H9 (cell line): ENCODE data around the gene SLC38A5. TPM values are rescaled to one million over a fixed set of nuclear protein-coding genes. Genes with fewer than 3 reads are reported as not detected.
A peak's percentile ranks its signal among the peaks of the same experiment; 100 is the strongest.

ENCODE experiments used
- DNase-seq: peaks from one replicate; pipeline ENCODE4 v3.0.0-alpha.2; 2017
- H2AFZ ChIP-seq: one replicate; pipeline ENCODE4 v1.6.1; 2013; ENCODE audit warnings: mild to moderate bottlenecking, low read length, control low read depth, moderate library complexity
- H2AK5ac ChIP-seq: 2 replicates; pipeline ENCODE4 v1.6.1; 2013; ENCODE audit warnings: low read length, control low read depth, mixed read lengths; ENCODE audit not compliant: insufficient read length
- H2BK120ac ChIP-seq: one replicate; pipeline ENCODE4 v1.6.1; 2013; ENCODE audit warnings: low read depth, mild to moderate bottlenecking, low read length, control low read depth, inconsistent platforms; ENCODE audit not compliant: poor library complexity, severe bottlenecking
- H2BK12ac ChIP-seq: 2 replicates; pipeline ENCODE4 v1.6.1; 2013; ENCODE audit warnings: low read length, control low read depth, mixed read lengths, low read depth; ENCODE audit not compliant: insufficient read length
- H2BK15ac ChIP-seq: 2 replicates; pipeline ENCODE4 v1.6.1; 2013; ENCODE audit warnings: low read depth, low read length, control low read depth
- H2BK20ac ChIP-seq: one replicate; pipeline ENCODE4 v1.6.1; 2013; ENCODE audit warnings: low read depth, mild to moderate bottlenecking, low read length, control low read depth, inconsistent platforms; ENCODE audit not compliant: poor library complexity, severe bottlenecking
- H2BK5ac ChIP-seq: 2 replicates; pipeline ENCODE4 v1.6.1; 2013; ENCODE audit warnings: low read length, control low read depth, mixed read lengths; ENCODE audit not compliant: insufficient read length
- H3K14ac ChIP-seq: 2 replicates; pipeline ENCODE4 v1.6.1; 2013; ENCODE audit warnings: low read length, control low read depth; ENCODE audit not compliant: insufficient read depth
- H3K18ac ChIP-seq: 2 replicates; pipeline ENCODE4 v1.6.1; 2013; ENCODE audit warnings: low read depth, mild to moderate bottlenecking, mixed read lengths, low read length, control low read depth; ENCODE audit not compliant: insufficient read length
- H3K23ac ChIP-seq: 2 replicates; pipeline ENCODE4 v1.6.1; 2013; ENCODE audit warnings: low read length, control low read depth, mixed read lengths, low read depth; ENCODE audit not compliant: insufficient read length
- H3K23me2 ChIP-seq: 2 replicates; pipeline ENCODE4 v1.6.1; 2013; ENCODE audit warnings: low read depth, mild to moderate bottlenecking, mixed read lengths, low read length, control low read depth; ENCODE audit not compliant: insufficient read length, poor library complexity, severe bottlenecking
- H3K27ac ChIP-seq: 2 replicates; pipeline ENCODE4 v1.5.1; 2013; ENCODE audit warnings: low read length, control low read depth, mixed read lengths, low read depth; ENCODE audit not compliant: insufficient read length
- H3K27me3 ChIP-seq: 2 replicates; pipeline ENCODE4 v1.6.1; 2013; ENCODE audit warnings: low read length, control low read depth, inconsistent platforms; ENCODE audit not compliant: insufficient read depth
- H3K4ac ChIP-seq: 2 replicates; pipeline ENCODE4 v1.6.1; 2013; ENCODE audit warnings: low read depth, mild to moderate bottlenecking, control low read depth, inconsistent platforms, low read length, moderate library complexity
- H3K4me1 ChIP-seq: 2 replicates; pipeline ENCODE4 v1.6.1; 2013; ENCODE audit warnings: low read length, control low read depth, inconsistent platforms; ENCODE audit not compliant: insufficient read depth
- H3K4me2 ChIP-seq: 2 replicates; pipeline ENCODE4 v1.6.1; 2013; ENCODE audit warnings: low read length, control low read depth, mixed read lengths; ENCODE audit not compliant: insufficient read length, insufficient read depth
- H3K56ac ChIP-seq: 2 replicates; pipeline ENCODE4 v1.6.1; 2013; ENCODE audit warnings: low read depth, mild to moderate bottlenecking, mixed read lengths, low read length, control low read depth; ENCODE audit not compliant: insufficient read length
- H3K79me1 ChIP-seq: 2 replicates; pipeline ENCODE4 v1.6.1; 2013; ENCODE audit warnings: low read depth, mild to moderate bottlenecking, moderate library complexity, low read length, control low read depth, inconsistent platforms; ENCODE audit not compliant: insufficient read depth, poor library complexity, severe bottlenecking
- H3K79me2 ChIP-seq: 2 replicates; pipeline ENCODE4 v1.6.1; 2013; ENCODE audit warnings: low read length, control low read depth, inconsistent platforms; ENCODE audit not compliant: insufficient read depth
- H3K9ac ChIP-seq: 2 replicates; pipeline ENCODE4 v1.6.1; 2013; ENCODE audit warnings: low read length, control low read depth, mixed read lengths; ENCODE audit not compliant: insufficient read length; ENCODE audit errors: extremely low read depth
- H3K9me3 ChIP-seq: one replicate; pipeline ENCODE4 v1.6.1; 2013; ENCODE audit warnings: low read depth, low read length, inconsistent platforms; ENCODE audit not compliant: control insufficient read depth
- H3T11ph ChIP-seq: one replicate; pipeline ENCODE4 v1.6.1; 2013; ENCODE audit warnings: mild to moderate bottlenecking, low read length, control low read depth, inconsistent platforms
- H4K20me1 ChIP-seq: one replicate; pipeline ENCODE4 v1.6.1; 2013; ENCODE audit not compliant: control insufficient read depth, insufficient read length, insufficient read depth
- H4K5ac ChIP-seq: 2 replicates; pipeline ENCODE4 v1.6.1; 2013; ENCODE audit warnings: low read depth, mild to moderate bottlenecking, mixed read lengths, low read length, control low read depth; ENCODE audit not compliant: insufficient read length
- H4K8ac ChIP-seq: replicated peaks from 2 replicates; pipeline ENCODE4 v1.6.1; 2013; ENCODE audit warnings: low read length, control low read depth, mixed read lengths, low read depth; ENCODE audit not compliant: insufficient read length
- H4K91ac ChIP-seq: 2 replicates; pipeline ENCODE4 v1.6.1; 2013; ENCODE audit warnings: low read depth, mild to moderate bottlenecking, moderate library complexity, mixed read lengths, low read length, control low read depth; ENCODE audit not compliant: insufficient read length
- H3K27ac Mint-ChIP-seq, 3 experiments: 2 replicates in 2 of 3; 3 replicates in 1 of 3; pipeline ENCODE4 v1.8.0; 2020 to 2021; ENCODE audit warnings: mixed read lengths in 3 of 3, mild to moderate bottlenecking in 1 of 3, moderate library complexity in 1 of 3
- H3K27me3 Mint-ChIP-seq: 2 replicates; pipeline ENCODE4 v1.8.0; 2021; ENCODE audit warnings: low read depth, mild to moderate bottlenecking, moderate library complexity, mixed read lengths
- H3K36me3 Mint-ChIP-seq, 3 experiments: 2 replicates in 2 of 3; 3 replicates in 1 of 3; pipeline ENCODE4 v1.8.0; 2020 to 2021; ENCODE audit warnings: low read depth in 3 of 3, mixed read lengths in 3 of 3; ENCODE audit not compliant: insufficient read depth in 1 of 3
- H3K4me1 Mint-ChIP-seq, 2 experiments: 2 replicates each; pipeline ENCODE4 v1.8.0; 2020; ENCODE audit warnings: mixed read lengths in 2 of 2
- H3K4me3 Mint-ChIP-seq, 2 experiments: 2 replicates in 1 of 2; 3 replicates in 1 of 2; pipeline ENCODE4 v1.8.0; 2020 to 2021; ENCODE audit warnings: mild to moderate bottlenecking in 2 of 2, mixed read lengths in 2 of 2, moderate library complexity in 1 of 2
- H3K9me3 Mint-ChIP-seq, 2 experiments: 2 replicates in 1 of 2; 3 replicates in 1 of 2; pipeline ENCODE4 v1.8.0; 2020; ENCODE audit warnings: mild to moderate bottlenecking in 2 of 2, mixed read lengths in 2 of 2, moderate library complexity in 1 of 2
- WGBS: extraction: QIAGEN DNeasy Blood & Tissue Kit; methylation state at CpG from one replicate; pipeline ENCODE4 v1.1.7; 2013; ENCODE audit warnings: missing lambda C conversion rate, low lambda C conversion rate, mixed read lengths; ENCODE audit not compliant: insufficient read length; ENCODE audit errors: extremely low coverage; 5-methylcytosine and 5-hydroxymethylcytosine counted together
- total RNA-seq: library from RNA; stranded (reverse); gene quantifications from 2 replicates; pipeline ENCODE4 v1.2.1, GENCODE V29; 2021
- TF ChIP-seq, protein P1 (sequence below): fragments of 200-600 bp; sonication (generic); conservative IDR thresholded peaks from 3 replicates; pipeline ENCODE4 v1.8.0; 2021; ENCODE audit warnings: antibody characterized with exemption, mild to moderate bottlenecking

Gene SLC38A5
- total RNA-seq, 1 experiment from 2014 or later: 28.3 TPM

DNA sequence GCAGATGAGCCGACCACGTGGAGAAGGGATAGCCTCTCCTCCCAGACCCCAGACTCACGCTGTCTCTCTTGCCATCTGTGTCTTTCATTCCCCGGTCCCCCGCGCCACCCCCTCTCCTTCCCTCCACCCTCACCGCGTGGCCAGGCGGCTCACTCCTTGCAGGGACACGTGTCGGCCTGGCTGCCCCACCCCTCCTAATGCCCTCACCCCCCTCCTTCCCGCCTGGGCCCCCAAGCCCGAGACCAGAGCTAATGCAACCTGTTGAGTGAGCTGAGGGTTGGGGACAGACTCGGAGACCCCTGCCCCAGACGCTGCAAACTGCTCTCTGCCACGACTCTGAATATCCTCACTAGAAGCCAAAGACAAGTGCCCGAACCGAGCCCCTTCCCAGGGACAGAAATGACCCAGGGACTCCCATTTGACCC is 1.8 kb downstream of the SLC38A5 start:
- H3K27me3 ChIP-seq: no peaks in the 10 kb centered on the region
- no peak overlapping the region for H2BK12ac ChIP-seq
- H3K9me3 ChIP-seq: peaks cover 43% of the 10 kb centered on the region
- no peak overlapping the region for H3K56ac ChIP-seq
- H4K5ac ChIP-seq: no peak overlapping the region
- no peak overlapping the region for H3K18ac ChIP-seq
- peaks cover 8% of the 10 kb centered on the region for H3K23me2 ChIP-seq
- H3K4me3 Mint-ChIP-seq: peak overlapping the region; percentile 83 to 90
- H3K27ac Mint-ChIP-seq: peak overlapping the region in 1 of 3 experiments; percentile 73; a peak in 3 of 7 replicates
- no peak overlapping the region for H2AK5ac ChIP-seq
- H4K91ac ChIP-seq: no peak overlapping the region
- no peak overlapping the region for H3K23ac ChIP-seq
- H2BK120ac ChIP-seq: no peak overlapping the region
- no CpG with 5 or more reads among the region's 18 CpGs for WGBS
- no peak overlapping the region for H4K8ac ChIP-seq
- peaks cover 4% of the 10 kb centered on the region; the same call in 1 of the 2 replicates for H3K4me1 ChIP-seq
- H3K36me3 Mint-ChIP-seq: peaks cover 23 to 31% (median 28%) of the 10 kb centered on the region in 3 experiments
- DNase-seq: no peak
- no peak overlapping the region for H3K14ac ChIP-seq
- H2BK15ac ChIP-seq: no peak overlapping the region
- H3T11ph ChIP-seq: no peak overlapping the region
- no peaks in the 10 kb centered on the region for H4K20me1 ChIP-seq
- H3K79me2 ChIP-seq: no peaks in the 10 kb centered on the region
- peaks cover 23 to 37% of the 10 kb centered on the region in 2 experiments for H3K4me1 Mint-ChIP-seq
- peak overlapping the region; percentile 17 for H3K9ac ChIP-seq
- H3K79me1 ChIP-seq: no peaks in the 10 kb centered on the region
- peak overlapping the region; percentile 69 for H3K4me2 ChIP-seq
- H3K27ac ChIP-seq: no peak overlapping the region
- H3K27me3 Mint-ChIP-seq: peaks cover 5% of the 10 kb centered on the region
- H2BK20ac ChIP-seq: no peak overlapping the region
- no peak overlapping the region for H3K4ac ChIP-seq
- no peak overlapping the region for H2BK5ac ChIP-seq
- TF ChIP-seq, protein P1, sequence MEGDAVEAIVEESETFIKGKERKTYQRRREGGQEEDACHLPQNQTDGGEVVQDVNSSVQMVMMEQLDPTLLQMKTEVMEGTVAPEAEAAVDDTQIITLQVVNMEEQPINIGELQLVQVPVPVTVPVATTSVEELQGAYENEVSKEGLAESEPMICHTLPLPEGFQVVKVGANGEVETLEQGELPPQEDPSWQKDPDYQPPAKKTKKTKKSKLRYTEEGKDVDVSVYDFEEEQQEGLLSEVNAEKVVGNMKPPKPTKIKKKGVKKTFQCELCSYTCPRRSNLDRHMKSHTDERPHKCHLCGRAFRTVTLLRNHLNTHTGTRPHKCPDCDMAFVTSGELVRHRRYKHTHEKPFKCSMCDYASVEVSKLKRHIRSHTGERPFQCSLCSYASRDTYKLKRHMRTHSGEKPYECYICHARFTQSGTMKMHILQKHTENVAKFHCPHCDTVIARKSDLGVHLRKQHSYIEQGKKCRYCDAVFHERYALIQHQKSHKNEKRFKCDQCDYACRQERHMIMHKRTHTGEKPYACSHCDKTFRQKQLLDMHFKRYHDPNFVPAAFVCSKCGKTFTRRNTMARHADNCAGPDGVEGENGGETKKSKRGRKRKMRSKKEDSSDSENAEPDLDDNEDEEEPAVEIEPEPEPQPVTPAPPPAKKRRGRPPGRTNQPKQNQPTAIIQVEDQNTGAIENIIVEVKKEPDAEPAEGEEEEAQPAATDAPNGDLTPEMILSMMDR: no peak
- H3K9me3 Mint-ChIP-seq: peaks cover 80 to 86% of the 10 kb centered on the region in 2 experiments
- no peak overlapping the region for H2AFZ ChIP-seq
